GM12892 (cell line): ENCODE data around the gene BCL11A.

Source experiments
- POLR2A ChIP-seq: IDR thresholded peaks from 2 replicates; pipeline ENCODE4 v1.6.1; 2011; ENCODE audit warnings: low read depth, low read length, control low read depth
- TAF1 ChIP-seq: IDR thresholded peaks from 2 replicates; pipeline ENCODE4 v1.6.1; 2011; ENCODE audit warnings: low read depth, mild to moderate bottlenecking, control low read depth, low read length, borderline replicate concordance

DNA sequence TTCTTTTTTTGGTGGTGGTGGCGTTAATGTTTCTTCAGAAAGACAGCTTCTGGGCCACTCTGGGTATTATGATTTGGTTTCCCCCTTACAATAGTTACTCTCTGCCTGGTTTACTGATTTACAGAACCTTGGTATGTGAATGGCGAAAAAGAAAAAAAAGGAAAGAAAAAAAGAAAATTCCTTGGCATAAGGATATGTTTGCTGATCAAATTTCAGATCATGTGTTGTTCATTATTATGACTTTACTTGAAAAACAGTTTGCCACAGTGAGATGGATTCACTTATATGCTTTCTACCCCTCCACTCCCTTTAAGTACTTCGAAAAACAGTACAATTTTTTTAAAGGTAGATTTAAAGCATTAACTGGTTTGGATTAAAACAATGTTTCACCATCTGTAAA lies 21.0 kb downstream of the BCL11A start:
- TF ChIP-seq POLR2A (no peak), TAF1 (no peak)
